HCT116 (cell line): ENCODE data around the gene PGRMC2. TPM values are rescaled to one million over a fixed set of nuclear protein-coding genes. Genes with fewer than 3 reads are reported as not detected.
A peak's percentile ranks its signal among the peaks of the same experiment; 100 is the strongest.

Source experiments
- ATAC-seq: fragments of 200-7000 bp; cut with Tn5 transposase; 2 replicates; pipeline ENCODE4 v1.9.1; 2020; ENCODE audit warnings: mild to moderate bottlenecking, moderate library complexity
- Bru-seq: library from RNA; stranded (reverse); fragments of 400-500 nt; gene quantifications from one replicate; lab custom pipeline; 2021; lab: Mats Ljungman, UMichigan
- BruChase-seq, 2 experiments: library from RNA; stranded (reverse); fragments of 400-500 nt; gene quantifications; one replicate each; lab custom pipeline; 2021; lab: Mats Ljungman, UMichigan
- BruUV-seq: library from RNA; stranded (reverse); fragments of 400-500 nt; replicated peaks from 2 replicates; lab custom pipeline; 2021; lab: Mats Ljungman, UMichigan
- CTCF ChIA-PET: fragments of 300-600 bp; sonication (Branson Sonifier 250); formaldehyde crosslinking; loops from one replicate; lab custom pipeline; 2021; ENCODE audit warnings: antibody characterized with exemption; lab: Charles Lee
- POLR2A ChIA-PET: fragments of 300-600, 350-600 bp; sonication (Branson Sonifier 250); formaldehyde crosslinking; loops from one replicate; lab custom pipeline; 2021; ENCODE audit warnings: antibody characterized with exemption; lab: Charles Lee
- RAD21 ChIA-PET, 2 experiments: fragments of 300-600 bp; sonication (Branson Sonifier 250); formaldehyde crosslinking; loops; one replicate each; lab custom pipeline; 2023; ENCODE audit warnings: low total read pairs in 2 of 2; ENCODE audit not compliant: uncharacterized antibody in 2 of 2, unreplicated experiment in 2 of 2, low non-redundant PET in 1 of 2; lab: Charles Lee
- DNase-seq: peaks from one replicate; pipeline ENCODE4 v3.0.0-alpha.2; 2010; ENCODE audit warnings: low read depth, low spot score
- H2AFZ ChIP-seq: fragments of 200-600 bp; shearing (Covaris generic), sonication (generic); 2 replicates; pipeline ENCODE4 v1.6.1; 2017; ENCODE audit warnings: low read depth, mixed run types, mixed read lengths, antibody characterized with exemption, low read length; ENCODE audit not compliant: poor library complexity, severe bottlenecking
- H3K27ac ChIP-seq: 2 replicates; pipeline ENCODE4 v1.5.1; 2012; ENCODE audit warnings: low read depth, low read length
- H3K27me3 ChIP-seq: fragments of 200-600 bp; sonication (generic); 2 replicates; pipeline ENCODE4 v1.6.1; 2016; ENCODE audit warnings: mixed run types, low read length, mixed read lengths; ENCODE audit not compliant: insufficient read depth
- H3K36me3 ChIP-seq, 2 experiments: fragments of 200-500 bp in 1 of 2; fragments of 200-600 bp in 1 of 2; sonication (Bioruptor generic) in 1 of 2; sonication (generic) in 1 of 2; 2 replicates each; pipeline versions ENCODE4 v1.5.1 to v1.6.1; 2014 to 2016; ENCODE audit warnings: low read length in 2 of 2, inconsistent platforms in 1 of 2, mixed read lengths in 1 of 2, mixed run types in 1 of 2; ENCODE audit not compliant: insufficient read depth in 2 of 2, control insufficient read depth in 1 of 2
- H3K4me1 ChIP-seq, 2 experiments: fragments of 200-600 bp in 1 of 2; sonication (generic) in 1 of 2; 2 replicates each; pipeline versions ENCODE4 v1.5.1 to v1.6.1; 2012 to 2017; ENCODE audit warnings: low read length in 2 of 2, inconsistent platforms in 1 of 2, mild to moderate bottlenecking in 1 of 2, mixed read lengths in 1 of 2, mixed run types in 1 of 2, moderate library complexity in 1 of 2; ENCODE audit not compliant: insufficient read depth in 2 of 2, control insufficient read depth in 1 of 2
- H3K4me2 ChIP-seq: fragments of 200-600 bp; sonication (generic); 2 replicates; pipeline ENCODE4 v1.6.1; 2017; ENCODE audit warnings: mixed run types, low read length, mixed read lengths
- H3K4me3 ChIP-seq, 2 experiments: fragments of 200-600 bp in 1 of 2; sonication (generic) in 1 of 2; replicated peaks in 1 of 2; 2 replicates each; pipeline ENCODE4 v1.5.1; 2011 to 2016; ENCODE audit warnings: low read length in 2 of 2, control low read depth in 1 of 2, low read depth in 1 of 2, mild to moderate bottlenecking in 1 of 2, mixed read lengths in 1 of 2, mixed run types in 1 of 2
- H3K79me2 ChIP-seq: fragments of 200-600 bp; sonication (generic); 2 replicates; pipeline ENCODE4 v1.6.1; 2017; ENCODE audit warnings: mild to moderate bottlenecking, mixed run types, low read length, moderate library complexity, mixed read lengths; ENCODE audit not compliant: insufficient read depth
- H3K9ac ChIP-seq: fragments of 200-600 bp; sonication (generic); 2 replicates; pipeline ENCODE4 v1.6.1; 2016; ENCODE audit warnings: low read length, mixed read lengths
- H3K9me2 ChIP-seq: fragments of 200-600 bp; sonication (generic), shearing (Covaris generic); 2 replicates; pipeline ENCODE4 v1.6.1; 2017; ENCODE audit warnings: mixed run types, mild to moderate bottlenecking, moderate library complexity; ENCODE audit not compliant: insufficient read depth
- H3K9me3 ChIP-seq, 2 experiments: fragments of 200-500 bp in 1 of 2; fragments of 200-600 bp in 1 of 2; sonication (Bioruptor generic) in 1 of 2; sonication (generic) in 1 of 2; 2 replicates each; pipeline ENCODE4 v1.6.1; 2014 to 2017; ENCODE audit warnings: low read length in 2 of 2, mixed read lengths in 2 of 2, inconsistent platforms in 1 of 2, low read depth in 1 of 2, mild to moderate bottlenecking in 1 of 2, mixed run types in 1 of 2, moderate library complexity in 1 of 2; ENCODE audit not compliant: control insufficient read depth in 1 of 2, insufficient read depth in 1 of 2
- H4K20me1 ChIP-seq: fragments of 200-600 bp; sonication (generic), shearing (Covaris generic); 2 replicates; pipeline ENCODE4 v1.6.1; 2017; ENCODE audit warnings: mixed run types, mild to moderate bottlenecking, moderate library complexity; ENCODE audit not compliant: insufficient read depth
- ATF3 ChIP-seq: IDR thresholded peaks from 2 replicates; pipeline ENCODE4 v1.6.1; 2012
- ELF1 ChIP-seq: IDR thresholded peaks from 2 replicates; pipeline ENCODE4 v1.6.1; 2012; ENCODE audit warnings: low read depth, borderline replicate concordance
- EZH2 ChIP-seq: fragments of 200-600 bp; sonication (generic); IDR thresholded peaks from 2 replicates; pipeline ENCODE4 v1.6.1; 2017; ENCODE audit warnings: antibody characterized with exemption, mixed run types
- FOSL1 ChIP-seq: IDR thresholded peaks from 2 replicates; pipeline ENCODE4 v1.6.1; 2012; ENCODE audit warnings: low read depth
- POLR2A ChIP-seq: IDR thresholded peaks from 2 replicates; pipeline ENCODE4 v1.7.0; 2011; ENCODE audit warnings: borderline replicate concordance; ENCODE audit not compliant: insufficient read depth, insufficient read length; ENCODE audit errors: extremely low read depth
- POLR2AphosphoS5 ChIP-seq: IDR thresholded peaks from 2 replicates; pipeline ENCODE4 v1.6.1; 2011; ENCODE audit warnings: mild to moderate bottlenecking, low read depth, low read length, moderate library complexity
- SIN3A ChIP-seq: IDR thresholded peaks from 2 replicates; pipeline ENCODE4 v1.6.1; 2012; ENCODE audit warnings: low read depth
- TCF7L2 ChIP-seq: IDR thresholded peaks from 2 replicates; pipeline ENCODE4 v1.7.0; 2011; ENCODE audit warnings: borderline replicate concordance, inconsistent platforms; ENCODE audit not compliant: insufficient read depth, insufficient read length; ENCODE audit errors: extremely low read depth
- YY1 ChIP-seq: IDR thresholded peaks from 2 replicates; pipeline ENCODE4 v1.6.1; 2011; ENCODE audit warnings: low read length, low read depth, moderate library complexity, mild to moderate bottlenecking; ENCODE audit not compliant: insufficient replicate concordance; ENCODE audit errors: extremely low read depth
- ZFX ChIP-seq: fragments of 450-650 bp; IDR thresholded peaks from 2 replicates; pipeline ENCODE4 v1.6.1; 2017
- ZNF274 ChIP-seq: fragments of 200-500 bp; sonication (Bioruptor generic); IDR thresholded peaks from 2 replicates; pipeline ENCODE4 v1.6.1; 2014; ENCODE audit warnings: mild to moderate bottlenecking, low read depth, low read length, inconsistent platforms
- intact Hi-C: fragments of 100-400 bp; cut with micrococcal nuclease; formaldehyde crosslinking; loops from 2 replicates; pipeline ENCODE4 v1.10.0; 2022
- long read RNA-seq: library from polyadenylated mRNA; unstranded; transcript quantifications from one replicate; pipeline ENCODE4 v2.0.0, GENCODE V29; 2021; ENCODE audit not compliant: unreplicated experiment
- polyA plus RNA-seq: library from polyadenylated mRNA; unstranded; fragments of >200 nt; gene quantifications from 2 replicates; pipeline ENCODE4 v1.2.1, GENCODE V29; 2012; ENCODE audit warnings: missing spikeins
- total RNA-seq: library from RNA; stranded (reverse); gene quantifications from one replicate; pipeline ENCODE4 v1.2.1, GENCODE V29; 2021; ENCODE audit not compliant: unreplicated experiment
- TF ChIP-seq, protein P1 (sequence below): IDR thresholded peaks from 2 replicates; pipeline ENCODE4 v1.6.1; 2012

PGRMC2 gene
- total RNA-seq (52.3 TPM), Bru-seq, nascent RNA (percentile 89 among the genes with signal in this experiment), BruChase-seq, experiment 1, labeled RNA remaining after a 6-hour chase (percentile 88 among the genes with signal in this experiment), BruChase-seq, experiment 2, labeled RNA remaining after a 2-hour chase (percentile 88 among the genes with signal in this experiment)
- polyA plus RNA-seq, result 13.9 and 14.9 TPM in 2 replicates
- long read RNA-seq, transcript PGRMC2-208 (3 exons, 3,783 nt), result major isoform, 42 of 56 reads
- long read RNA-seq, partial matches to known transcripts, result 1 of 56 reads
- long read RNA-seq, other reads (novel, unspliced or antisense), result 13 of 56 reads

GRCh38 chr4:128287141-128287870 is at the start of gene PGRMC2:
Gene PGRMC2, minus strand, starts transcription at chr4:128287813. Its CDS starts 23 bp downstream, at chr4:128287790.
- DNase-seq (no peak), ATAC-seq (peak; percentile 18)
- peak within 1 kb of the TSS; percentile 63 for H3K27ac ChIP-seq
- ChIA-PET RAD21 (no interaction called here), POLR2A (interaction anchor here (0.5 to 0.7 kb wide), 2 partner anchors 100 to 105 kb away, joined by 3 read pairs; no protein-coding TSS in a partner anchor), CTCF (interaction anchor here (0.8 kb wide), 1 partner anchor 9 kb away, joined by 3 read pairs; no protein-coding TSS in a partner anchor)
- H3K79me2 ChIP-seq, result peaks cover 47% of the 10 kb centered on the region
- no peaks in the 10 kb centered on the region for H3K36me3 ChIP-seq
- peak within 1 kb of the TSS; percentile 89 for H3K4me2 ChIP-seq
- H3K4me3 ChIP-seq, result peak within 1 kb of the TSS; percentile 74 to 80
- peaks cover 5% of the 10 kb centered on the region; the same call in 1 of the 2 replicates for H4K20me1 ChIP-seq
- no peaks in the 10 kb centered on the region for H3K9me2 ChIP-seq
- BruUV-seq, result no TSS peak
- H3K9ac ChIP-seq, result peak within 1 kb of the TSS; percentile 80
- intact Hi-C loops, result loop anchor here (5.0 to 10.0 kb wide), 3 partner anchors 223 to 525 kb away; partner anchors contain the start of gene LARP1B
- no peaks in the 10 kb centered on the region for H3K9me3 ChIP-seq
- TF ChIP-seq TCF7L2, result no peak
- TF ChIP-seq POLR2A, result peak; percentile 11
- TF ChIP-seq ZFX, result peak; percentile 51; the same call in 1 of the 2 replicates
- no peak for TF ChIP-seq EZH2
- TF ChIP-seq POLR2AphosphoS5, result peak; percentile 76
- no peak for TF ChIP-seq ZNF274
- TF ChIP-seq, protein P1, sequence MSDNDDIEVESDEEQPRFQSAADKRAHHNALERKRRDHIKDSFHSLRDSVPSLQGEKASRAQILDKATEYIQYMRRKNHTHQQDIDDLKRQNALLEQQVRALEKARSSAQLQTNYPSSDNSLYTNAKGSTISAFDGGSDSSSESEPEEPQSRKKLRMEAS, result no peak
- TF ChIP-seq ATF3, result no peak
- no peak; the same call in 1 of the 2 replicates for TF ChIP-seq SIN3A
- TF ChIP-seq FOSL1, result no peak
- TF ChIP-seq ELF1, result no peak
- peak; percentile 91 for TF ChIP-seq YY1
- H2AFZ ChIP-seq, result no peak within 1 kb of the TSS
- peaks cover 10 to 19% of the 10 kb centered on the region in 2 experiments; a peak in 3 of 4 replicates for H3K4me1 ChIP-seq
- H3K27me3 ChIP-seq, result no peaks in the 10 kb centered on the region
